ENCODE results near the gene SPTLC1.

DNA sequence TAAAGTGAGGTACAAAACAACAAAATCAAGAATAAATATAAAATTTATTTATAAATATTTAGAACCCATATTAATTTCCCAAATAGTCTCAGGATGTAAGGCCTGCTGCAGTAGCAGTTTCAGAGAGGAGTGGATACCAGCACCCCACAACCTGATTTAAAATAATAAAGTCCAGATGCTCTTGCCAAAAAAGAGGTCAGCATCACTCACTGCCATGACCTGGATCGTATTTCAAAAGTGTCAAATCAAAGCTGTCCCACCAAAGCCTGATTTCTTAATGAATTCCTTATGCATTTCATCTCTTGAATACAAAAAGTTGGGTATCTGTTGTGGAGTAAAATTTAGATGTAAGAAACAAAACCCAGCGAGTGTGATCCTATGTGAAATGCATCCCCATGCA, 107.2 kb downstream of the SPTLC1 start:
- TF ChIP-seq CTCF (IDR thresholded peaks at IDR 0.05; ENCODE audit: poor library complexity, severe bottlenecking) (no peak), EZH2 (IDR thresholded peaks at IDR 0.05; ENCODE audit: borderline replicate concordance, insufficient read depth, low read length, poor library complexity, severe bottlenecking) (no peak), MXI1 (conservative IDR thresholded peaks at IDR 0.05; ENCODE audit: poor library complexity, severe bottlenecking) (no peak), EP300 (conservative IDR thresholded peaks at IDR 0.05; ENCODE audit: poor library complexity, severe bottlenecking) (no peak)
- TF ChIP-seq, protein P1, sequence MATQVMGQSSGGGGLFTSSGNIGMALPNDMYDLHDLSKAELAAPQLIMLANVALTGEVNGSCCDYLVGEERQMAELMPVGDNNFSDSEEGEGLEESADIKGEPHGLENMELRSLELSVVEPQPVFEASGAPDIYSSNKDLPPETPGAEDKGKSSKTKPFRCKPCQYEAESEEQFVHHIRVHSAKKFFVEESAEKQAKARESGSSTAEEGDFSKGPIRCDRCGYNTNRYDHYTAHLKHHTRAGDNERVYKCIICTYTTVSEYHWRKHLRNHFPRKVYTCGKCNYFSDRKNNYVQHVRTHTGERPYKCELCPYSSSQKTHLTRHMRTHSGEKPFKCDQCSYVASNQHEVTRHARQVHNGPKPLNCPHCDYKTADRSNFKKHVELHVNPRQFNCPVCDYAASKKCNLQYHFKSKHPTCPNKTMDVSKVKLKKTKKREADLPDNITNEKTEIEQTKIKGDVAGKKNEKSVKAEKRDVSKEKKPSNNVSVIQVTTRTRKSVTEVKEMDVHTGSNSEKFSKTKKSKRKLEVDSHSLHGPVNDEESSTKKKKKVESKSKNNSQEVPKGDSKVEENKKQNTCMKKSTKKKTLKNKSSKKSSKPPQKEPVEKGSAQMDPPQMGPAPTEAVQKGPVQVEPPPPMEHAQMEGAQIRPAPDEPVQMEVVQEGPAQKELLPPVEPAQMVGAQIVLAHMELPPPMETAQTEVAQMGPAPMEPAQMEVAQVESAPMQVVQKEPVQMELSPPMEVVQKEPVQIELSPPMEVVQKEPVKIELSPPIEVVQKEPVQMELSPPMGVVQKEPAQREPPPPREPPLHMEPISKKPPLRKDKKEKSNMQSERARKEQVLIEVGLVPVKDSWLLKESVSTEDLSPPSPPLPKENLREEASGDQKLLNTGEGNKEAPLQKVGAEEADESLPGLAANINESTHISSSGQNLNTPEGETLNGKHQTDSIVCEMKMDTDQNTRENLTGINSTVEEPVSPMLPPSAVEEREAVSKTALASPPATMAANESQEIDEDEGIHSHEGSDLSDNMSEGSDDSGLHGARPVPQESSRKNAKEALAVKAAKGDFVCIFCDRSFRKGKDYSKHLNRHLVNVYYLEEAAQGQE (IDR thresholded peaks at IDR 0.05; ENCODE audit: borderline replicate concordance): no peak
